Stomach smooth muscle (tissue), 2 donors: Measurements from ENCODE around the gene CAT.

Experiments used
- H3K27ac ChIP-seq: one replicate; pipeline ENCODE4 v1.7.0; 2013; ENCODE audit warnings: mild to moderate bottlenecking, low read length, inconsistent platforms
- H3K27me3 ChIP-seq, 2 donors: one replicate each; pipeline ENCODE4 v1.7.0; 2013; ENCODE audit warnings: low read length in 2 of 2; ENCODE audit not compliant: insufficient read depth in 2 of 2, control insufficient read depth in 1 of 2
- H3K36me3 ChIP-seq, 2 donors: one replicate each; pipeline ENCODE4 v1.7.0; 2013; ENCODE audit warnings: low read length in 2 of 2; ENCODE audit not compliant: control insufficient read depth in 2 of 2, insufficient read depth in 2 of 2
- H3K4me1 ChIP-seq: one replicate; pipeline ENCODE4 v1.7.0; 2013; ENCODE audit warnings: low read length; ENCODE audit not compliant: control insufficient read depth, insufficient read depth
- H3K4me3 ChIP-seq, 2 donors: one replicate each; pipeline ENCODE4 v1.7.0; 2013; ENCODE audit warnings: low read length in 2 of 2
- H3K9ac ChIP-seq, 2 donors: one replicate each; pipeline ENCODE4 v1.7.0; 2013; ENCODE audit warnings: low read length in 2 of 2, mild to moderate bottlenecking in 1 of 2
- H3K9me3 ChIP-seq, 2 donors: one replicate each; pipeline ENCODE4 v1.7.0; 2013; ENCODE audit warnings: low read length in 2 of 2; ENCODE audit not compliant: control insufficient read depth in 2 of 2
- donor health status: healthy.
- donor health status: Pancreatic carcinoma.

CAT gene

GRCh38 chr11:34495724-34496377 is 57.1 kb downstream of the CAT start:
- Histone ChIP-seq H3K4me1 (no peaks in the 10 kb centered on the region), H3K9me3 (no peaks in the 10 kb centered on the region), H3K9ac (no peak overlapping the region), H3K36me3 (no peaks in the 10 kb centered on the region), H3K27ac (no peak overlapping the region), H3K4me3 (no peak overlapping the region), H3K27me3 (peaks cover 4% of the 10 kb centered on the region in 2 donors)

GRCh38 chr11:34499719-34500500 is 61.2 kb downstream of the CAT start:
- Histone ChIP-seq H3K9ac (no peak overlapping the region), H3K36me3 (no peaks in the 10 kb centered on the region), H3K27me3 (peaks cover 4 to 6% of the 10 kb centered on the region in 2 donors), H3K4me1 (no peaks in the 10 kb centered on the region), H3K4me3 (no peak overlapping the region), H3K27ac (no peak overlapping the region), H3K9me3 (no peaks in the 10 kb centered on the region)

- Histone ChIP-seq H3K27ac (no peak overlapping the region), H3K9ac (no peak overlapping the region), H3K4me1 (no peaks in the 10 kb centered on the region), H3K27me3 (peaks cover 3 to 4% of the 10 kb centered on the region in 2 donors), H3K9me3 (no peaks in the 10 kb centered on the region), H3K4me3 (no peak overlapping the region), H3K36me3 (no peaks in the 10 kb centered on the region)
These were observed 62.8 kb downstream of the CAT start for GRCh38 chr11:34501500-34501899.

GRCh38 chr11:34501949-34502348 is 63.2 kb downstream of the CAT start:
- no peaks in the 10 kb centered on the region for H3K9me3 ChIP-seq
- H3K27me3 ChIP-seq, result peaks cover 3 to 4% of the 10 kb centered on the region in 2 donors
- no peak overlapping the region for H3K9ac ChIP-seq
- H3K4me3 ChIP-seq, result no peak overlapping the region
- no peak overlapping the region for H3K27ac ChIP-seq
- no peaks in the 10 kb centered on the region for H3K4me1 ChIP-seq
- H3K36me3 ChIP-seq, result no peaks in the 10 kb centered on the region

GRCh38 chr11:34502949-34503348 is 64.2 kb downstream of the CAT start:
- Histone ChIP-seq H3K36me3 (no peaks in the 10 kb centered on the region), H3K9me3 (no peaks in the 10 kb centered on the region), H3K4me1 (no peaks in the 10 kb centered on the region), H3K27ac (no peak overlapping the region), H3K9ac (no peak overlapping the region), H3K27me3 (peaks cover 3 to 4% of the 10 kb centered on the region in 2 donors), H3K4me3 (no peak overlapping the region)

GRCh38 chr11:34505874-34506273 is 67.1 kb downstream of the CAT start:
- Histone ChIP-seq H3K9me3 (no peaks in the 10 kb centered on the region), H3K27me3 (peaks cover 0 to 2% of the 10 kb centered on the region in 2 donors), H3K27ac (no peak overlapping the region), H3K4me3 (no peak overlapping the region), H3K9ac (no peak overlapping the region), H3K36me3 (no peaks in the 10 kb centered on the region), H3K4me1 (no peaks in the 10 kb centered on the region)

- no peak overlapping the region for H3K4me3 ChIP-seq
- no peaks in the 10 kb centered on the region for H3K4me1 ChIP-seq
- H3K27ac ChIP-seq, result no peak overlapping the region
- H3K27me3 ChIP-seq, result no peaks in the 10 kb centered on the region
- no peak overlapping the region for H3K9ac ChIP-seq
- no peaks in the 10 kb centered on the region for H3K36me3 ChIP-seq
- no peaks in the 10 kb centered on the region for H3K9me3 ChIP-seq
These were observed 68.4 kb downstream of the CAT start for GRCh38 chr11:34507156-34507555.

GRCh38 chr11:34507610-34508009 is 68.9 kb downstream of the CAT start:
- no peaks in the 10 kb centered on the region for H3K36me3 ChIP-seq
- H3K27me3 ChIP-seq, result peaks cover 0 to 1% of the 10 kb centered on the region in 2 donors
- H3K9me3 ChIP-seq, result no peaks in the 10 kb centered on the region
- no peak overlapping the region for H3K4me3 ChIP-seq
- no peaks in the 10 kb centered on the region for H3K4me1 ChIP-seq
- H3K27ac ChIP-seq, result no peak overlapping the region
- H3K9ac ChIP-seq, result no peak overlapping the region

GRCh38 chr11:34508524-34508923 is 69.8 kb downstream of the CAT start:
- no peak overlapping the region for H3K9ac ChIP-seq
- peaks cover 0 to 3% of the 10 kb centered on the region in 2 donors for H3K27me3 ChIP-seq
- no peaks in the 10 kb centered on the region for H3K36me3 ChIP-seq
- H3K27ac ChIP-seq, result no peak overlapping the region
- no peak overlapping the region for H3K4me3 ChIP-seq
- no peaks in the 10 kb centered on the region for H3K9me3 ChIP-seq
- no peaks in the 10 kb centered on the region for H3K4me1 ChIP-seq

- H3K9ac ChIP-seq, result no peak overlapping the region
- H3K4me1 ChIP-seq, result no peaks in the 10 kb centered on the region
- no peaks in the 10 kb centered on the region for H3K36me3 ChIP-seq
- H3K27ac ChIP-seq, result no peak overlapping the region
- H3K4me3 ChIP-seq, result no peak overlapping the region
- no peaks in the 10 kb centered on the region for H3K9me3 ChIP-seq
- peaks cover 0 to 3% of the 10 kb centered on the region in 2 donors for H3K27me3 ChIP-seq
These were observed 70.7 kb downstream of the CAT start for GRCh38 chr11:34509336-34509876.

- H3K27me3 ChIP-seq, result peaks cover 0 to 3% of the 10 kb centered on the region in 2 donors
- H3K9me3 ChIP-seq, result no peaks in the 10 kb centered on the region
- no peaks in the 10 kb centered on the region for H3K4me1 ChIP-seq
- H3K4me3 ChIP-seq, result no peak overlapping the region
- H3K27ac ChIP-seq, result no peak overlapping the region
- no peaks in the 10 kb centered on the region for H3K36me3 ChIP-seq
- H3K9ac ChIP-seq, result no peak overlapping the region
These were observed 71.5 kb downstream of the CAT start for GRCh38 chr11:34510218-34510617.
